ENCODE results near the gene DCAF4. TPM values are rescaled to one million over a fixed set of nuclear protein-coding genes. Genes with fewer than 3 reads are reported as not detected.
"Not testable (repeated sequence)": the region's sequence is repeated elsewhere in the genome, so short reads cannot be mapped to it uniquely, and the experiment has no call there.

The DCAF4 gene
- total RNA-seq, 1 experiment from 2014 or later, result 20.0 TPM

DNA sequence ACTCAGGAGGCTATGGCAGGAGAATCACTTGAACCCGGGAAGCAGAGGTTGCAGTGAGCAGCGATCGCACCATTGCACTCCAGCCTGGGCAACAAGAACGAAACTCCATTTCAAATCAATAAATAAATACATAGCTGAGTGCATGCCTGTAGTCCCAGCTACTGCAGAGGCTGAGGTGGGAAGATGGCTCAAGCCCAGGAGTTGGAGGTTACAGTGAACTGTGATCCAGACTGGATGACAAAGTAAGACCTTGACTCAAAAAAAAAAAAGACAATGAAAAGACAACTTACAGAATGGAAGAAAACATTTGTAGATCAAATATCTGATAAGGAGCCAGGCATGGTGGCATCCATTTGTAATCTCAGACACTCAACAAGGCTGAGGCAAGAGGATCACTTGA is 73.1 kb downstream of the DCAF4 start:
- BruUV-seq (replicated peaks), result no TSS peak
- POLR2A ChIA-PET (ENCODE audit: unreplicated experiment), result no interaction called here
- CTCF ChIA-PET, result no interaction called here

DNA sequence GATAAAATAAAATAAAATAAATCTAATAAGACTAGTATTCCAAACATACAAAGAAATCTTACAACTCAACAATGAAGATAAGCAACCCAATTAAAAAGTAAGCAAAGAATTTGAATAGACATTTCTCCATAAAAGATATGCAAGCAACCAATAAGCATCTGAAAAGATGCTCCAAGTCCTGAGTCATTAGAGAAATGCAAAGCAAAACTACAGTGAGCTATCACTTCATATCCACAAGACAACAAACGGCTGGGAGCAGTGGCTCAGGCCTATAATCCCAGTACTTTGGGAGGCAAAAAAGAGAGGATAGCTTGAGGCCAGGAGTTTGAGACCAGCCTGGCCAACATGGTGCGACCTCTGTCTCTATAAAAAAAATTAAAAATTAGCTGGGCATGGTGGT is 73.8 kb downstream of the DCAF4 start:
- DNase-seq, result no peak
- Histone ChIP-seq H3K4me3 (no peak overlapping the region), H3K79me2 (ENCODE audit: low read depth) (no peaks in the 10 kb centered on the region), H3K9me3 (ENCODE audit: insufficient read depth, low read depth) (no peaks in the 10 kb centered on the region), H3K36me3 (ENCODE audit: low read depth) (no peaks in the 10 kb centered on the region), H3K9me2 (ENCODE audit: insufficient read depth) (no peaks in the 10 kb centered on the region), H3K27me3 (ENCODE audit: insufficient read depth, low read depth) (no peaks in the 10 kb centered on the region), H4K20me1 (ENCODE audit: insufficient read depth) (no peaks in the 10 kb centered on the region), H3K4me2 (no peak overlapping the region), H3K27ac (no peak overlapping the region), H3F3A (ENCODE audit: insufficient read depth, low read depth) (no peaks in the 10 kb centered on the region), H3K4me1 (replicated peaks; ENCODE audit: insufficient read depth) (no peaks in the 10 kb centered on the region), H2AFZ (no peak overlapping the region)
- POLR2A ChIA-PET (ENCODE audit: unreplicated experiment), result no interaction called here
- intact Hi-C loops (cut with micrococcal nuclease; ENCODE audit: unreplicated experiment), result no loop called here
- TF ChIP-seq EZH2 (IDR thresholded peaks at IDR 0.05; ENCODE audit: low read depth), result no peak
- TF ChIP-seq, protein P1, sequence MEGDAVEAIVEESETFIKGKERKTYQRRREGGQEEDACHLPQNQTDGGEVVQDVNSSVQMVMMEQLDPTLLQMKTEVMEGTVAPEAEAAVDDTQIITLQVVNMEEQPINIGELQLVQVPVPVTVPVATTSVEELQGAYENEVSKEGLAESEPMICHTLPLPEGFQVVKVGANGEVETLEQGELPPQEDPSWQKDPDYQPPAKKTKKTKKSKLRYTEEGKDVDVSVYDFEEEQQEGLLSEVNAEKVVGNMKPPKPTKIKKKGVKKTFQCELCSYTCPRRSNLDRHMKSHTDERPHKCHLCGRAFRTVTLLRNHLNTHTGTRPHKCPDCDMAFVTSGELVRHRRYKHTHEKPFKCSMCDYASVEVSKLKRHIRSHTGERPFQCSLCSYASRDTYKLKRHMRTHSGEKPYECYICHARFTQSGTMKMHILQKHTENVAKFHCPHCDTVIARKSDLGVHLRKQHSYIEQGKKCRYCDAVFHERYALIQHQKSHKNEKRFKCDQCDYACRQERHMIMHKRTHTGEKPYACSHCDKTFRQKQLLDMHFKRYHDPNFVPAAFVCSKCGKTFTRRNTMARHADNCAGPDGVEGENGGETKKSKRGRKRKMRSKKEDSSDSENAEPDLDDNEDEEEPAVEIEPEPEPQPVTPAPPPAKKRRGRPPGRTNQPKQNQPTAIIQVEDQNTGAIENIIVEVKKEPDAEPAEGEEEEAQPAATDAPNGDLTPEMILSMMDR (conservative IDR thresholded peaks at IDR 0.05), result no peak
- no TSS peak for BruUV-seq (replicated peaks)
- CTCF ChIA-PET, result no interaction called here

More for the DNA sequence above, 73.1 kb downstream of the DCAF4 start:
- Histone ChIP-seq H4K20me1 (ENCODE audit: insufficient read depth) (no peaks in the 10 kb centered on the region), H3K36me3 (ENCODE audit: low read depth) (no peaks in the 10 kb centered on the region), H3K27ac (no peak overlapping the region), H3K9me2 (ENCODE audit: insufficient read depth) (no peaks in the 10 kb centered on the region), H3K4me2 (no peak overlapping the region), H3K27me3 (ENCODE audit: insufficient read depth, low read depth) (no peaks in the 10 kb centered on the region), H3K4me3 (no peak overlapping the region), H3F3A (ENCODE audit: insufficient read depth, low read depth) (no peaks in the 10 kb centered on the region), H3K9me3 (ENCODE audit: insufficient read depth, low read depth) (no peaks in the 10 kb centered on the region), H3K79me2 (ENCODE audit: low read depth) (no peaks in the 10 kb centered on the region), H2AFZ (no peak overlapping the region), H3K4me1 (replicated peaks; ENCODE audit: insufficient read depth) (no peaks in the 10 kb centered on the region)
- TF ChIP-seq, protein P1 (conservative IDR thresholded peaks at IDR 0.05), result no peak
- no peak for TF ChIP-seq EZH2 (IDR thresholded peaks at IDR 0.05; ENCODE audit: low read depth)
- no peak for DNase-seq
- intact Hi-C loops (cut with micrococcal nuclease; ENCODE audit: unreplicated experiment), result no loop called here

DNA sequence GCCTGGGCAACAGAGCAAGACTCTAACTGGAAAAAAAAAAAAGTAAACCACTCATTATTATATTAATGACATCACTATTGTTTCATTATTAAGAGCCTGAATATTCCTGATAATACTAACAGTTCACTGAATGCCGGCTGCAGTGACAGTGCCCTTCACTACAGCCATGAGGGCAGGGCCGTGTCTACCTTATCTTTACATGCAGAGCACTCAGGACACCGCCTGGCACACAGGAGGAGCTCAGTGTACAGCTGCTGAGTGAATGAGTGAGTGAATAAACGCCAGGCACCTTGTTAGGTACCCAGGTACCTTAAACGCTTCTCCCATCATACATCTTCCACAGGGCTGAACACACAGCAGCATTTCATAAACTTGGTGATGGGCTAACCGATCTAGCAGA is 77.4 kb downstream of the DCAF4 start:
- no peaks in the 10 kb centered on the region for H3K9me3 ChIP-seq (ENCODE audit: insufficient read depth, low read depth)
- no peak overlapping the region for H3K4me2 ChIP-seq
- DNase-seq, result no peak
- H3K4me3 ChIP-seq, result no peak overlapping the region
- intact Hi-C loops (cut with micrococcal nuclease; ENCODE audit: unreplicated experiment), result no loop called here
- TF ChIP-seq, protein P1 (conservative IDR thresholded peaks at IDR 0.05), result no peak
- no peak for TF ChIP-seq EZH2 (IDR thresholded peaks at IDR 0.05; ENCODE audit: low read depth)
- ChIA-PET CTCF (no interaction called here), POLR2A (ENCODE audit: unreplicated experiment) (no interaction called here)
- H3K36me3 ChIP-seq (ENCODE audit: low read depth), result no peaks in the 10 kb centered on the region
- no TSS peak for BruUV-seq (replicated peaks)
- no peaks in the 10 kb centered on the region for H4K20me1 ChIP-seq (ENCODE audit: insufficient read depth)
- H3F3A ChIP-seq (ENCODE audit: insufficient read depth, low read depth), result no peaks in the 10 kb centered on the region
- no peaks in the 10 kb centered on the region for H3K27me3 ChIP-seq (ENCODE audit: insufficient read depth, low read depth)
- no peaks in the 10 kb centered on the region for H3K9me2 ChIP-seq (ENCODE audit: insufficient read depth)
- H2AFZ ChIP-seq, result no peak overlapping the region
- no peak overlapping the region for H3K27ac ChIP-seq
- no peaks in the 10 kb centered on the region for H3K79me2 ChIP-seq (ENCODE audit: low read depth)
- H3K4me1 ChIP-seq (replicated peaks; ENCODE audit: insufficient read depth), result no peaks in the 10 kb centered on the region

DNA sequence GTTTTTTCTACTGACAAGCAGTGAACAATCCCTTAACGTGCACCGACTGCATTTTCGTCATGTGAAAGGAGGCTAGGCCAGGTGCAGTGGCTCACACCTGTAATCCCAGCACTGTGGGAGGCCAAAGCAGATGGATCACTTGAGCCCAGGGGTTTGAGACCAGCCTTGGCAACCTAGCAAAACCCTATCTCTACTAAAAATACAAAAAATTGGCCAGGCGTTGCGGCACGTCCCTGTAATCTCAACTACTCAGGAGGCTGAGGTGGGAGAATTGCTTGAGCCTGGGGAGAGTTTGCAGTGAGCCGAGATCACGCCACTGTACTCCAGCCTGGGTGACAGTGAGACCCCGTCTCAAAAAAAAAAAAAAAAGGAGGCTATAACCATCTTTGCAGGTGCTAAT is 78.4 kb downstream of the DCAF4 start:
- POLR2A ChIA-PET (ENCODE audit: unreplicated experiment); H3K9me2 ChIP-seq (ENCODE audit: insufficient read depth); H3K9me3 ChIP-seq (ENCODE audit: insufficient read depth, low read depth); CTCF ChIA-PET; H3K27me3 ChIP-seq (ENCODE audit: insufficient read depth, low read depth); H3F3A ChIP-seq (ENCODE audit: insufficient read depth, low read depth); H3K4me2 ChIP-seq; intact Hi-C loops (cut with micrococcal nuclease; ENCODE audit: unreplicated experiment); H3K4me3 ChIP-seq; H3K4me1 ChIP-seq (replicated peaks; ENCODE audit: insufficient read depth); H4K20me1 ChIP-seq (ENCODE audit: insufficient read depth); BruUV-seq (replicated peaks); H3K36me3 ChIP-seq (ENCODE audit: low read depth); H3K79me2 ChIP-seq (ENCODE audit: low read depth); H2AFZ ChIP-seq; DNase-seq; H3K27ac ChIP-seq: not testable (repeated sequence)

Data from PC-9 (cell line).